Hematopoietic multipotent progenitor cell treated with erythropoietin and hydrocortisone succinate and interleukin-3 and kit ligand, for 4 days (in vitro differentiated cells): ENCODE data around the gene SLC2A2.

Experiments
- DNase-seq: peaks from one replicate; pipeline ENCODE4 v3.0.0-alpha.2; 2015

Gene SLC2A2

GRCh38 chr3:171028025-171028778 lies 1.7 kb upstream of the SLC2A2 start:
- DNase-seq: peak; percentile 48

- DNase-seq: no peak
These were observed 3.0 kb downstream of the SLC2A2 start for GRCh38 chr3:171023566-171023965.

- DNase-seq: no peak
These were observed 5.1 kb downstream of the SLC2A2 start for GRCh38 chr3:171021377-171021776.

- peak; percentile 17 for DNase-seq
These were observed 8.2 kb downstream of the SLC2A2 start for GRCh38 chr3:171018156-171018935.

- peak; percentile 33 for DNase-seq
These were observed 12.4 kb downstream of the SLC2A2 start for GRCh38 chr3:171013822-171014748.

- no peak for DNase-seq
These were observed 14.6 kb downstream of the SLC2A2 start for GRCh38 chr3:171011873-171012336.

GRCh38 chr3:171011109-171011872 lies 15.2 kb downstream of the SLC2A2 start:
- DNase-seq: no peak

- no peak for DNase-seq
These were observed 19.2 kb downstream of the SLC2A2 start for GRCh38 chr3:171007316-171007715.

GRCh38 chr3:171005648-171006047 lies 20.9 kb downstream of the SLC2A2 start:
- no peak for DNase-seq

GRCh38 chr3:171001957-171002694 lies 24.4 kb downstream of the SLC2A2 start:
- DNase-seq: no peak

- no peak for DNase-seq
These were observed 25.1 kb downstream of the SLC2A2 start for GRCh38 chr3:171001250-171001893.

GRCh38 chr3:171000281-171000680 lies 26.2 kb downstream of the SLC2A2 start:
- DNase-seq: no peak

- peak; percentile 19 for DNase-seq
These were observed 26.7 kb downstream of the SLC2A2 start for GRCh38 chr3:170999737-171000242.

GRCh38 chr3:170997961-170998913 lies 28.3 kb downstream of the SLC2A2 start:
- no peak for DNase-seq

GRCh38 chr3:170992854-170993253 lies 33.7 kb downstream of the SLC2A2 start:
- no peak for DNase-seq

- DNase-seq: no peak
These were observed 34.9 kb downstream of the SLC2A2 start for GRCh38 chr3:170991664-170992063.

GRCh38 chr3:170989100-170989648 lies 37.3 kb downstream of the SLC2A2 start:
- DNase-seq: no peak

- no peak for DNase-seq
These were observed 38.1 kb downstream of the SLC2A2 start for GRCh38 chr3:170988378-170988777.

GRCh38 chr3:170985304-170985703 lies 41.2 kb downstream of the SLC2A2 start:
- no peak for DNase-seq
